ENCODE measurements around the gene DTX1.

GRCh38 chr12:113094738-113095137 lies 38.2 kb downstream of the DTX1 start:
- TF ChIP-seq CTCF (IDR thresholded peaks at IDR 0.05) (no peak), POLR2AphosphoS5 (IDR thresholded peaks at IDR 0.05; ENCODE audit: low read depth, low read length) (no peak)
